GM23248 (cell line): Measurements from ENCODE around the gene NYAP2.

Source experiments
- EZH2 ChIP-seq: fragments of 200-600 bp; sonication (generic); IDR thresholded peaks from 2 replicates; pipeline ENCODE4 v1.6.1; 2018; ENCODE audit warnings: antibody characterized with exemption, mild to moderate bottlenecking; ENCODE audit not compliant: insufficient read depth, poor library complexity, severe bottlenecking
- EZH2phosphoT487 ChIP-seq: fragments of 200-600 bp; sonication (generic); IDR thresholded peaks from 2 replicates; pipeline ENCODE4 v1.6.1; 2018; ENCODE audit warnings: antibody characterized with exemption, moderate library complexity, mild to moderate bottlenecking, low read depth; ENCODE audit not compliant: insufficient read depth

GRCh38 chr2:225494100-225494459 is 94.6 kb downstream of the NYAP2 start:
- TF ChIP-seq EZH2 (no peak), EZH2phosphoT487 (no peak)
